ENCODE measurements around the gene ZNF544.

DNA sequence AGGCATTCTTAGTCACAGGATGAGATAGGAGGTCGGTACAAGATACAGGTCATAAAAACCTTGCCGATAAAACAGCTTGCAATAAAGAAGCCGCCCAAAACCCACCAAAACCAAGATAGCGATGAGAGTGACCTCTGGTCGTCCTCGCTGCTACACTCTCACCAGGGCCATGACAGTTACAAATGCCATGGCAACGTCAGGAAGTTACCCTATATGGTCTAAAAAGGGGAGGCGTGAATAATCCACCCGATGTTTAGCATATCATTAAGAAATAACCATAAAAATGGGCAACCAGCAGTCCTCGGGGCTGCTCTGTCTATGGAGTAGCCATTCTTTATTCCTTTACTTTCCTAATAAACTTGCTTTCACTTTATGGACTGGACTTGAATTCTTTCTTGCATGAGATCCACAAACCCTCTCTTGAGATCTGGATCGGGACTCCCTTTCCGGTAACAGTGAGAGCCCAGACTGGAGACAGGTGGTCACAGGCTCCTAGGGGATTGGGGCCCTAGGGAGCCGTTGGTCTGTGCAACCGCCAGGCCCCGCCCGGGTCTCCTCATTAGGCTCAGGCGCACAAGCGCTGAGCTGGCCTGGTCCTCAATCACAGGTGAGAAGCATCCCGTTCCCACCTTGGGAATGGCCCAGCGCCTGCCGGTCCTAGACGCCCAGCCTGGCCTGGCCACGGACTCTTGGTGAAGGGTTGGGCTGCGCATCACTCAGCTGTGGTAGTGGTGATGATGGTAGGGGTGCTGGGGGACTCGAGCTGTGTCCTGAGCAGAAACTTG is 10.9 kb upstream of the ZNF544 start:
- TF ChIP-seq CTCF (IDR thresholded peaks at IDR 0.05) (no peak), POLR2A (IDR thresholded peaks at IDR 0.05) (no peak)
